ENCODE data around the gene RTTN. TPM values are rescaled to one million over a fixed set of nuclear protein-coding genes. Genes with fewer than 3 reads are reported as not detected.

The RTTN gene
- total RNA-seq, 1 experiment from 2014 or later: 21.5 TPM

- no peak for TF ChIP-seq ZNF281 (CRISPR knock-in tag; IDR thresholded peaks at IDR 0.05)
- TF ChIP-seq GTF2I (CRISPR knock-in tag; conservative IDR thresholded peaks at IDR 0.05): no peak
- no peak for TF ChIP-seq HMGA2 (CRISPR knock-in tag; IDR thresholded peaks at IDR 0.05)
These were observed 35.7 kb downstream of the RTTN start (continued) for GRCh38 chr18:70169747-70170146.

- Mint-ChIP-seq H3K4me1 (0 out of 2 replicates have a peak, but pooled peaks cover 4% of the 10 kb centered on the region), H3K27ac (no peak overlapping the region), H3K27me3 (ENCODE audit: low read depth) (no peaks in the 10 kb centered on the region), H3K36me3 (peaks cover 10% of the 10 kb centered on the region), H3K4me3 (no peak overlapping the region), H3K9me3 (peaks cover 4% of the 10 kb centered on the region; the same call in 1 of the 2 replicates)
- no peak for TF ChIP-seq IRF2 (CRISPR knock-in tag; IDR thresholded peaks at IDR 0.05; ENCODE audit: borderline replicate concordance, low read depth)
- no peak for TF ChIP-seq MXD4 (CRISPR knock-in tag; IDR thresholded peaks at IDR 0.05; ENCODE audit: borderline replicate concordance)
- no peak for TF ChIP-seq SOX15 (CRISPR knock-in tag; IDR thresholded peaks at IDR 0.05)
- no peak for TF ChIP-seq ATF1 (CRISPR knock-in tag; IDR thresholded peaks at IDR 0.05)
- no peak for TF ChIP-seq ELF4 (CRISPR knock-in tag; IDR thresholded peaks at IDR 0.05; ENCODE audit: low read depth)
- no peak for TF ChIP-seq MLX (CRISPR knock-in tag; IDR thresholded peaks at IDR 0.05)
- TF ChIP-seq GTF2I (CRISPR knock-in tag; conservative IDR thresholded peaks at IDR 0.05): no peak
- no peak for TF ChIP-seq ZNF396 (CRISPR knock-in tag; IDR thresholded peaks at IDR 0.05; ENCODE audit: borderline replicate concordance)
- TF ChIP-seq CREB1 (CRISPR knock-in tag; IDR thresholded peaks at IDR 0.05): no peak
- DNase-seq (ENCODE audit: low spot score): no peak
- ChIA-PET POLR2A (no interaction called here), CTCF (interaction anchor here (1.0 to 1.2 kb wide), 2 partner anchors 29 to 288 kb away, joined by 3 read pairs; no protein-coding TSS in a partner anchor)
- ATAC-seq: no peak
These were observed 38.8 kb downstream of the RTTN start for GRCh38 chr18:70166668-70167067.

- no peaks in the 10 kb centered on the region for H3K27me3 Mint-ChIP-seq (ENCODE audit: low read depth)
- DNase-seq (ENCODE audit: low spot score): no peak
- H3K9me3 Mint-ChIP-seq: peaks cover 4% of the 10 kb centered on the region; the same call in 1 of the 2 replicates
- no peaks in the 10 kb centered on the region for H3K4me1 Mint-ChIP-seq
- POLR2A ChIA-PET: no interaction called here
- H3K36me3 Mint-ChIP-seq: peaks cover 10% of the 10 kb centered on the region
- no peak overlapping the region for H3K27ac Mint-ChIP-seq
- no peak for ATAC-seq
- CTCF ChIA-PET: no interaction called here
- H3K4me3 Mint-ChIP-seq: no peak overlapping the region
- TF ChIP-seq ESRRA (CRISPR knock-in tag; IDR thresholded peaks at IDR 0.05; ENCODE audit: borderline replicate concordance) (no peak), ZBTB43 (CRISPR knock-in tag; IDR thresholded peaks at IDR 0.05) (no peak), ZNF219 (CRISPR knock-in tag; IDR thresholded peaks at IDR 0.05; ENCODE audit: borderline replicate concordance) (no peak), ETV6 (CRISPR knock-in tag; IDR thresholded peaks at IDR 0.05) (no peak), ZNF416 (CRISPR knock-in tag; IDR thresholded peaks at IDR 0.05) (no peak), USF1 (CRISPR knock-in tag; IDR thresholded peaks at IDR 0.05) (no peak), IRF1 (CRISPR knock-in tag; IDR thresholded peaks at IDR 0.05) (no peak), ZNF281 (CRISPR knock-in tag; IDR thresholded peaks at IDR 0.05) (no peak), ZMAT4 (CRISPR knock-in tag; IDR thresholded peaks at IDR 0.05) (no peak), ERG (CRISPR knock-in tag; IDR thresholded peaks at IDR 0.05) (no peak), E2F4 (CRISPR knock-in tag; IDR thresholded peaks at IDR 0.05; ENCODE audit: borderline replicate concordance, low read depth) (no peak), FOXJ3 (CRISPR knock-in tag; IDR thresholded peaks at IDR 0.05; ENCODE audit: borderline replicate concordance) (no peak)
These were observed 39.6 kb downstream of the RTTN start for GRCh38 chr18:70165936-70166335.
